Left lobe of liver (tissue), 1 donor: Measurements from ENCODE around the gene CNOT6L. TPM values are rescaled to one million over a fixed set of nuclear protein-coding genes. Genes with fewer than 3 reads are reported as not detected.

Experiments used
- total RNA-seq: library from RNA; stranded (reverse); gene quantifications from one replicate; pipeline ENCODE4 v1.2.1, GENCODE V29; 2021
- donor health status: DM: no; HTN: yes; CAD: no.

The CNOT6L gene
- total RNA-seq, 1 donor from 2014 or later: 20.5 TPM

Other genes starting within 250 kb of the CNOT6L start
- 52.3 TPM for gene CXCL13, start 213.5 kb downstream of the CNOT6L start, total RNA-seq
- 13.8 TPM for gene MRPL1, start 43.5 kb upstream of the CNOT6L start, total RNA-seq
- 0.65 TPM for gene FRAS1, start 238.0 kb upstream of the CNOT6L start, total RNA-seq